Activated T-cell treated with anti-CD3 and anti-CD28 coated beads, Interleukin-2, amount 50 U/mL, for 72 hours (primary cell): ENCODE measurements around the gene SEC22A. TPM values are rescaled to one million over a fixed set of nuclear protein-coding genes. Genes with fewer than 3 reads are reported as not detected.

ENCODE experiments used
- ATAC-seq, 2 donors: fragments of 150-1000 bp; cut with Tn5 transposase; replicated peaks in 1 of 2; 2 replicates each; pipeline ENCODE4 v1.10.0; 2021; ENCODE audit warnings: moderate library complexity in 2 of 2, mild to moderate bottlenecking in 1 of 2
- DNase-seq, 2 donors: peaks; one replicate each; pipeline ENCODE4 v3.0.0; 2021 to 2022; ENCODE audit warnings: mixed read lengths in 1 of 2
- H3K27ac Mint-ChIP-seq: one replicate; pipeline ENCODE4 v1.8.0; 2022; ENCODE audit warnings: mild to moderate bottlenecking, moderate library complexity, mixed read lengths
- H3K27me3 Mint-ChIP-seq: one replicate; pipeline ENCODE4 v1.8.0; 2022; ENCODE audit warnings: low read depth, mixed read lengths
- H3K36me3 Mint-ChIP-seq, 2 donors: one replicate each; pipeline ENCODE4 v1.8.0; 2022; ENCODE audit warnings: mixed read lengths in 2 of 2, mild to moderate bottlenecking in 1 of 2; ENCODE audit not compliant: insufficient read depth in 2 of 2
- H3K4me1 Mint-ChIP-seq: one replicate; pipeline ENCODE4 v1.8.0; 2022; ENCODE audit warnings: low read depth, mixed read lengths
- H3K4me3 Mint-ChIP-seq, 2 donors: one replicate each; pipeline ENCODE4 v1.8.0; 2022; ENCODE audit warnings: mild to moderate bottlenecking in 2 of 2, mixed read lengths in 2 of 2, moderate library complexity in 2 of 2
- H3K9me3 Mint-ChIP-seq, 2 donors: one replicate each; pipeline ENCODE4 v1.8.0; 2022; ENCODE audit warnings: mixed read lengths in 2 of 2
- total RNA-seq, 2 donors: library from RNA; stranded (reverse); gene quantifications; one replicate each; pipeline ENCODE4 v1.2.3, GENCODE V29; 2022

The SEC22A gene, protein sequence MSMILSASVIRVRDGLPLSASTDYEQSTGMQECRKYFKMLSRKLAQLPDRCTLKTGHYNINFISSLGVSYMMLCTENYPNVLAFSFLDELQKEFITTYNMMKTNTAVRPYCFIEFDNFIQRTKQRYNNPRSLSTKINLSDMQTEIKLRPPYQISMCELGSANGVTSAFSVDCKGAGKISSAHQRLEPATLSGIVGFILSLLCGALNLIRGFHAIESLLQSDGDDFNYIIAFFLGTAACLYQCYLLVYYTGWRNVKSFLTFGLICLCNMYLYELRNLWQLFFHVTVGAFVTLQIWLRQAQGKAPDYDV
- 10 to 100 TPM; 17.4 to 22.9 TPM for total RNA-seq

DNA sequence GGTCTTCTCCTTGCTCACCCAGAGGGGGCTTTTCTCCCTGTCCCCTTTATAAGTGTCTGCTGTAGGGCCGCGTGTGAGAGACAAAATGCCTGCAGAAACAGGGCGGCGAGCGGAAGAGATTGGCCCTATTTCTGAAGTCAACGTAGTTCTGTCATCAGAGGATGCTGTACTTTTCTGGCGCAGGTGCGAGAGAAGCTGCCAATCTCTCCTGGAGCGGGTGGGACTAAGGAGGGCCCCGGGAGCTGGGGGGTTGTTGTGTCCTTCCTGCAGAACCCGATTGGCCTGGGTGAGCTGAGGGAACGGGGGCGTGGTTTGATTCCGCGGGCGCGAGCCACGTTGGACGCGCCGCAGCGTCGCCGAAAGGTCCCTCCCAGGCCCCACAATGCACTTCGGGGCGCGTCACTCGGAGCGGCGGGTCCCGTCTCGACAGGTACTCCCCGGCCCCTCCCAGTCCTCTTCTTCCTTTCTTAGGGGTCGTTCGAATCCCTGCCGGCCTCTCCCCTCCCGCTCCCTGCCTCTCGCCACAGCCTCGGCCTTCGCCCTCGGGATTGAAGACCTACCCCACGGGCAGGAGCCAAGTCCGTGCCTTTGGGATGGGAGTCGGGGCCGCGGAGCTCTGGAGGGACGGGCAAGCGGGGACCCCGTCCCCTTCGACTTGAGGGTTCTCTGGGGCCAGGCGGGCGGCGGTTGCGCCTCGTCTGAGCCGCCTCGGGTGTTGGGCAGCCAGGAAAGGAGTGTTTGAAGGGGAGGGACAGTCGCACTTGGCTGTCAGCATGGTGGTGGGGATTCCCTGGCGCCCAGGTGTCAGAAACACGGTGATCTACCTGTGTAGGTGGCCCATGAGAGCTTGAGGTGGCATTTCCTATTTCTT lies at the start of gene SEC22A:
TSS of gene SEC22A (plus strand) at position 387 of the 871 bp plus-strand sequence. CDS start 7,275 bp downstream, outside the sequence.
- Mint-ChIP-seq H3K27ac (peak within 1 kb of the TSS; percentile 95), H3K4me3 (peak within 1 kb of the TSS; percentile 92 to 99), H3K27me3 (no peaks in the 10 kb centered on the region), H3K4me1 (peaks cover 27% of the 10 kb centered on the region), H3K9me3 (peaks cover 0 to 4% of the 10 kb centered on the region in 2 donors), H3K36me3 (peaks cover 5% of the 10 kb centered on the region in 2 donors)
- ATAC-seq (peak; percentile 98 to 99), DNase-seq (peak; percentile 94 to 97)

DNA sequence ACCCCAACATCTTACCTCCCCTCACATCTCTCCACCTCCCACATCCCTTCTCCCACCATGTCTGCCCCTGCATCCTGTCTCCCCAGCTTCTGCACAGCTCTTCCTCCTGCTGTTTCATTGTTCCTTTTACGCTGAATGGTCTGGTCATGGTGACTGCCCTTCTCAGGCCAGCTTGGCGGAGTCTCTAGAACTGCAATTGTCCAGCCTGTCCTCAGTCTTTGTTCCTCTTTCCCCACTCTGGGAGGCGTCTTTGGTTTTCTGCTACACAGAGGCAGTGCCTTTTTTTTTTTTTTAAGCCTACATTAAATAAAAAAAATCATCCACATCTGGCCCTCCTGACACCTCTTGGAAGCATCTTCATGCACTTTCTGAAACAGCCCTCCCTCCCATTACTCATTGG lies 49.1 kb upstream of the SEC22A start:
- H3K4me3 Mint-ChIP-seq: no peak overlapping the region
- peaks cover 0 to 1% of the 10 kb centered on the region in 2 donors for H3K9me3 Mint-ChIP-seq
- no peak for ATAC-seq
- H3K27ac Mint-ChIP-seq: no peak overlapping the region
- H3K27me3 Mint-ChIP-seq: no peaks in the 10 kb centered on the region
- no peak for DNase-seq
- peaks cover 7 to 25% of the 10 kb centered on the region in 2 donors for H3K36me3 Mint-ChIP-seq
- peaks cover 4% of the 10 kb centered on the region for H3K4me1 Mint-ChIP-seq

DNA sequence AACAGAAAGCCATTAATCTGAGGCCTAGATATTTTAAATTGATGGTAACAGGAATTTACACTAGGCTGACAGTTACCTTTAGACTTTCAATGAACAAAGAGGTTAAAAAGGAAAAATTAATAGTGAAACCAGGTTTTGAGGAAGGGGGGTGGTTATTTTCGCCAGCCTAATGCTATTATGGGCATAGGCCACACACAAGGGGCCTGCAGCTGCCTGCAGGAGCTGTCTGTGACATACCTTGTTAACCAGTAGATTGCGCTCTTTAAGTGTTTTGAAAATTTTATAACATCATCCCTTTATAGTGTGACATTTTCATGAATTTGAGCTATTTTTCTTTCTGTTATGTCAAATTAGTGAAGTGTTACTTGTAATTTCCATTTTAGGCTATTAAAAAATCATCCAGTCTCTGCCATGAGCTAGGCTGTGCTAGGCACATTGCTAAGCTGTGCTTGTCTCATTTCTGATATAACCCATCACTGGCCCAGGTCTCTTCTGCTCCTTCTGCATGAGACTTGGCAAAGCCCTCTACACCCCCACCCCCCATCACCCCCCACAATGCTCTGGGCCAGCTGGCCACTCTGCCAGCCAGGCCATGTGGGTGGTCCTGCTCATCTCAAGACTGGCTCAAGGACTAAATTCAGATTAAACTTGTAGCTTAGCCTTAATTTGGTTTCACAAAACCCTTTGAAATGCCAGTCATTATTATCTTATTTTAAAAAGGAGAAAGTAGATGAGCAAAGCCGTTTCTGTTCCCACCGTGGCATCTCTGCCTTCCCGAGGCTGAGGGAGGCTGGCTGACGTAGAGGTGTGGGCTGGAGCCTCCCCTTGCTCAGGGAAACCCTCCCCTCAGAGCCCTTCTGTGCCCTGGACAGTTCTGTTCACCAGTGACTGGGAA lies 48.4 kb upstream of the SEC22A start:
- ATAC-seq: no peak
- no peaks in the 10 kb centered on the region for H3K27me3 Mint-ChIP-seq
- H3K9me3 Mint-ChIP-seq: peaks cover 0 to 1% of the 10 kb centered on the region in 2 donors
- H3K27ac Mint-ChIP-seq: no peak overlapping the region
- H3K4me1 Mint-ChIP-seq: peaks cover 4% of the 10 kb centered on the region
- no peak for DNase-seq
- H3K4me3 Mint-ChIP-seq: no peak overlapping the region
- peaks cover 7 to 25% of the 10 kb centered on the region in 2 donors for H3K36me3 Mint-ChIP-seq

DNA sequence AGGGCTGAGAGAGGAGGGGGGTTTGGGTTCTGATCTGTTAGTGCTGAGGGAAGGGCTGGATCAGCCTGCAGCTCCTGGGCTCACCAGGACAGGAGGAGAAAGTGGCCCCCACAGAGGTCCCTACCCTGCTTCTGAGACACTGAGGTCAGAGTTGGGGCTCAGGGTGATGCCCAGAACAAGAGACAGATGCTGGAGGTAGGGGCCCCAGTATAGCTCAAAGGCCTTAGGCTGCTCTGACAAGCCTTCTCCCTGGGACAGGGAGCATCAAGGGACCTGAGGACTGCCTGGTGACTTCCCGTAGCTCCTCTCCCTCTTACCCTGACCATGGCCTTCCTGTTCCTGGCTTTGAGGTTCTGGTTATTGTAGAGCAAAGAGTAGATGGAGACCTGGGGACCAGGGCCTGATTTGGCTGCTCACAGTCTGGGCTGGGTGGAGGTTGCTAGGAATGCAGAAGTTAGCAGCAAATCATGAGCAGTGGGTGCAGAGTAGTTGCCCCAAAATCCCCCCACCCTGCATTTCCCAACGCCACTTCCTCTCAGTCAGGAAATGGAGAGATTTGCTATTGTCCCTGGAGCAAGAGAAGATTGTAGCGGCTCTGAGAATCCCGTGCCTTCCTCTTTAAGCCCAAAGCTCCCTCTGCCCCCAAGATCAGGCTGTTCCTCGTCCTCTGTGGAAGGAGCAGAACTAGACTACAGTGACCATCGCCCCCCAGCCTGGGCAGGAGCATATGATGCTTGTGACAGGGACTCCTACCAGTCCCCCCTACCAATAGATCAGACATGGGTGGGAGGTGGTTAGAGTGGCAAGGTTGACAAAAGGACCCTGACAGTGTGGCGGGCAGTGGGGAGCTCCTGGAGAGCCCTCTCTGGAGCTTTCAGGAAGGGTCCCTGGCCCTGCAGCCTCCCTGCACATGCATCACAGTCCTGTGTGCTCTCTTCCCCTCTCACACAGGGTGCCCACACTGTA lies 47.4 kb upstream of the SEC22A start:
- no peak for ATAC-seq
- H3K36me3 Mint-ChIP-seq: peaks cover 5 to 17% of the 10 kb centered on the region in 2 donors

DNA sequence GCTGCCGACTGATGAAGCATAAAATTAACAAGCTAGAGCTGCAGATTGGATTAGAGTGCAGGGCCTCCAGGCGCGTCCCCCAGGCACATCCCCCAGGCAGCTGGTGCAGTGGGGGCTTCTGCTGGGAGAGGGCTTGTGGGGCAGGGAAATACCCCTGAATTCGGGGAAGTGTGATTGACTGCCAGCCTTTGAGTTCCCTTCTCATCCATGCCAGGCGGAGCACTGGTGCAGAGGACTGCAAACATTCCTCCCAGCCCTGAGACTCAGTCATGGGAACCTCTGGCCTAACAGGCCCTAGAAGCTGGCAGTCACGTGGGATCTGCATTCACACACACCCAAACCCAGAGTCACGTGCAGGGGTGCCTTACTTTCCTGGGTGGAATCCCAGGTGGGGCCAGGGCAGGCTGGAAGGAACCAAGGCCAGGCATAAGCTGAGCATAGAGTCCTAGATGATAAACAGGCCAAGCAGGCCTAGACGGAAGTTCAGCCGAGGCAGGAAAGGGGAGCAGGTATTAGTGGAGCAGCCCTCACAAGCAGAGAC lies 46.2 kb upstream of the SEC22A start:
- peaks cover 0 to 1% of the 10 kb centered on the region in 2 donors for H3K9me3 Mint-ChIP-seq
- DNase-seq (no peak), ATAC-seq (no peak)
- peaks cover 5 to 11% of the 10 kb centered on the region in 2 donors for H3K36me3 Mint-ChIP-seq
- no peak overlapping the region for H3K4me3 Mint-ChIP-seq
- H3K27me3 Mint-ChIP-seq: no peaks in the 10 kb centered on the region
- no peaks in the 10 kb centered on the region for H3K4me1 Mint-ChIP-seq
- no peak overlapping the region for H3K27ac Mint-ChIP-seq

More for the DNA sequence above, 47.4 kb upstream of the SEC22A start:
- Mint-ChIP-seq H3K27me3 (no peaks in the 10 kb centered on the region), H3K4me3 (no peak overlapping the region), H3K9me3 (peaks cover 0 to 1% of the 10 kb centered on the region in 2 donors), H3K4me1 (no peaks in the 10 kb centered on the region), H3K27ac (no peak overlapping the region)
- DNase-seq: no peak

DNA sequence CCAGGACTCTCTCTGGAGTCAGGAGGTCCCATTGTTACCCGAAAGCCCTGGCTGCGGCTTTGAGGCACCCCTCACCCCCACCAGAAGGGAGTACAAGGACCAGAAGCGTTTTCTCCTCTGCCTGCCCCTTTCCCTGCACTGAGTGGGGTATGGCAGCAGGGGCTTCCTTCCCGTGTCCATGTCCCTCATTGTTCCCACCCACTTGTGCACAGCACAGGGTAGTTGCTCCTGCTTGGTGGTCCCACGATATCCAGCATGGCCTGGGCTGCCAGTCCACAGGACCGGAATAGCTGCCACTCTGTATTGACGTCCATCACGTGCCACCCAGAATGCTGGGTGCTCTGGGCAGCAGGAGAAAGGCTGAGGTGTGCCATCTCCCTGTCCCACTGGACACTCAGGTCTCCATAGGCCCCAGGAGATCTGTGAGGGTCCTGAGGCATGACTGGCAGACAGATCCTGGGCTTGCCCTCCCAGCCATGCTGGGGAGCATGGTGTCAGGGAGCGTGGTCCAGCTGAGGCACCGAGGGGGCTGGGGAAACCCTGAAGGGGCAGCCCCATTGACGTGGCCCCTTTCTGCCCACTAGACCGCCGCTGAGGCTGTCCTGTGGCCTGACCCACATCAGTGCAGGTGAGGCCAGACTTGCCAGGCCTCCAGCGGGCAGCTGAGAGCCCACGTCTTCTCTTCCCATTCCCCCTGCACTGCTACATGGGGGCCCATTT lies 45.3 kb upstream of the SEC22A start:
- DNase-seq (no peak), ATAC-seq (no peak)
- H3K27ac Mint-ChIP-seq: no peak overlapping the region
- H3K4me1 Mint-ChIP-seq: no peaks in the 10 kb centered on the region
- H3K36me3 Mint-ChIP-seq: peaks cover 0 to 4% of the 10 kb centered on the region in 2 donors
- no peaks in the 10 kb centered on the region for H3K27me3 Mint-ChIP-seq
- no peaks in the 10 kb centered on the region for H3K9me3 Mint-ChIP-seq
- no peak overlapping the region for H3K4me3 Mint-ChIP-seq

DNA sequence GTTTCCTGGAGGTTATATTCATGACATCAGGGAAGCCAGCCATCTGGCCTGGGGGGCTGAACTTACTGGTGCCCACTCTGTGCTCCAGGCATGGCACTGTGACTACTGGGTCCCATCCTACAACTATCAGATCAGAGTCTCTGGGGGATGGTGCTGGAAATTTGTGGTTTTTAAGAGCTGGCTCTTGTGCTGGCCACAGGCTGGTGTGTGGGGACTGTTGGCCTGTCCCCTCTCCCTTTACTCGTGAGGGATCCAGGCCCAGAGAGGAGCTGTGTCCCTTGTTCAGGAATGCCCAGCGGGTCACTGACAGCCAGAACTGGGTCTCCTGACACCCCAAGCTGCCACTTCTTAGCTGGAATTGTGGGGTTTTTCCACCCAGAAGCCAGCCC lies 44.5 kb upstream of the SEC22A start:
- Mint-ChIP-seq H3K27me3 (no peaks in the 10 kb centered on the region), H3K9me3 (no peaks in the 10 kb centered on the region), H3K4me3 (no peak overlapping the region), H3K36me3 (peaks cover 0 to 2% of the 10 kb centered on the region in 2 donors), H3K27ac (no peak overlapping the region), H3K4me1 (no peaks in the 10 kb centered on the region)
- ATAC-seq (no peak), DNase-seq (no peak)

DNA sequence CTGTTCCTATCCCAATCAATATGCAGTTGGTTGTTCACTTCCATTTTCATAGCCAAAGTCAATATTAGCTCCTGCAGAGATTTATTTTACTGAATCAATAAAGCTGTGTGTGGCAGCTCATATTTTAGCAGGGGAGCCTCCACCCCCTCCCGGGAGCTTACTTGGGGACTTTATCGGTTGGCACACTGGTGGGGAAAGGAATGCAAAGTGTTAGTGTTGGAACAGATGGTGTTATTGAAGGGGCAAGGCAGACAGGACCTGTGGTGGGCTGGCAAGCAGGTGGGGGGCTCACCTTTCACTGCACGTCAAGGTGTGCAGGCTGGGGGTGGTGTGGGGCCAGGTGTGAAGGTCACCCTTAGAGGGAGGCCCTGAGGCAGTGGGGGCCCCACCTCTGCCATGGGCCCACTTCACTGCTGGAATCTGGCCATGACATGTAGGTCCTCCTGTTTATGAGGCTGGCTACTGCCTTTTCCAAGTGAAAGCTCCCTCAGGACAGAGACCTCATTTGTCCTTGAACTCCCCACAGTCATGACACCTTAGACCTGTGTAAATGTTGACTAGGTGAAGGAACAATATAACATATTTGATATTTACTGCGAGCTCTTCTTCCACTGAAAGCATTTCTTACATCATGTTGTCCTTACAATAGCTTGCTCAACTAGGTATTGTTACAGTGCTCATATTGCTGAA lies 44.0 kb upstream of the SEC22A start:
- DNase-seq (no peak), ATAC-seq (no peak)

DNA sequence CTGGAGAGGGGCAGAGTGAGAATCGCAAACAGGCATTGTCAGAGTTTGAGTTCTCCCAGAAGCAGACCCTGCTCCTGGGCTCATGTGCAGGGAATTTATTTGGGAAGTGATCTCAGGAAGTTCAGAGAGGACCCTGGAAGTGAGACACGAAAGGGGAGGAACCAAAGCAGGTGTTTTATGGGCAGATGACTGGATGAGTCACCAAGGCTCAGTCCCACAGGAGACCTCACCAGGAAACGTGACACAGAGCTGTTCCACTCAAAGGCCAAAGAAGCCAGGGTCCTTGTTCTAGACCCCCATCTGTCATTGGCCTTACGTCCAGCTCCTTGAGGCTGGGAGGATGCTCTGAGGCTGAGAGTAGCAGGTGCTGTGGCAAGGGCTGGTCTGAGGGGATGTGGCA lies 43.4 kb upstream of the SEC22A start:
- no peaks in the 10 kb centered on the region for H3K27me3 Mint-ChIP-seq
- no peak overlapping the region for H3K27ac Mint-ChIP-seq
- no peaks in the 10 kb centered on the region for H3K4me1 Mint-ChIP-seq
- ATAC-seq (no peak), DNase-seq (no peak)
- H3K4me3 Mint-ChIP-seq: no peak overlapping the region
- H3K36me3 Mint-ChIP-seq: peaks cover 0 to 4% of the 10 kb centered on the region in 2 donors
- H3K9me3 Mint-ChIP-seq: no peaks in the 10 kb centered on the region

More for the DNA sequence above, 44.0 kb upstream of the SEC22A start:
- Mint-ChIP-seq H3K4me1 (no peaks in the 10 kb centered on the region), H3K9me3 (no peaks in the 10 kb centered on the region), H3K36me3 (peaks cover 0 to 2% of the 10 kb centered on the region in 2 donors), H3K27me3 (no peaks in the 10 kb centered on the region), H3K4me3 (no peak overlapping the region), H3K27ac (no peak overlapping the region)

DNA sequence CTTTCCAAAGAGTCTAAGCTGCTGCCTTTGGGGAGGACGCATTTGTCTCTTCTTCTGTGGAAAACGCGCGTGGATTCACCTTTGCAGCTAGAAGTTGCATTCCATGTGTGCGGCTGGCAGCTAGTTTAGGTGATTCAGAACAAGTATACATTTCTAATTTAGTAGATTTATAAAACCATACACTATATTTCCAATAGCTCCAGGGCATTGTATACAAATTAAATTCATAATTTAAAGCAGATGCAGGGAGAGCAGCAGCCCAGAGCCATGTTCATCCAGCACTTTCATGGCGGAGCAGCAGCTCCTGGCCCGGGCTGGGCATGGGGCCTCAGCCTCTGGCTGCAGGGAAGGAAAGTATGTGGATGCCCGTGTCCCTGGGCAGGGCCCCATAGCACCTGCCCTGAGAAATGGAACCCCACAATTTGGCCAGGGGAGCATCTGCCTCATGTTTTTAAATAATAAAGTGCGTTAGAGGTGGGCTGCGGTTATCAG lies 42.8 kb upstream of the SEC22A start:
- Mint-ChIP-seq H3K9me3 (no peaks in the 10 kb centered on the region), H3K4me3 (no peak overlapping the region), H3K27me3 (no peaks in the 10 kb centered on the region), H3K27ac (no peak overlapping the region), H3K4me1 (no peaks in the 10 kb centered on the region), H3K36me3 (peaks cover under 1 to 4% of the 10 kb centered on the region in 2 donors)
- no peak for ATAC-seq
- no peak for DNase-seq
